WI38 (cell line): Measurements from ENCODE around the gene ARMH2.

Experiments used
- H3K4me3 ChIP-seq: 2 replicates; pipeline ENCODE4 v1.5.1; 2011; ENCODE audit warnings: low read depth, mild to moderate bottlenecking, control low read depth, low read length
- TF ChIP-seq, protein P1 (sequence below): IDR thresholded peaks from 2 replicates; pipeline ENCODE4 v1.5.1; 2012; ENCODE audit warnings: low read depth, mild to moderate bottlenecking, control low read depth, low read length

Gene ARMH2

GRCh38 chr6:24795106-24795505, 3.6 kb downstream of the ARMH2 start:
- H3K4me3 ChIP-seq, result no peak overlapping the region
- TF ChIP-seq, protein P1, sequence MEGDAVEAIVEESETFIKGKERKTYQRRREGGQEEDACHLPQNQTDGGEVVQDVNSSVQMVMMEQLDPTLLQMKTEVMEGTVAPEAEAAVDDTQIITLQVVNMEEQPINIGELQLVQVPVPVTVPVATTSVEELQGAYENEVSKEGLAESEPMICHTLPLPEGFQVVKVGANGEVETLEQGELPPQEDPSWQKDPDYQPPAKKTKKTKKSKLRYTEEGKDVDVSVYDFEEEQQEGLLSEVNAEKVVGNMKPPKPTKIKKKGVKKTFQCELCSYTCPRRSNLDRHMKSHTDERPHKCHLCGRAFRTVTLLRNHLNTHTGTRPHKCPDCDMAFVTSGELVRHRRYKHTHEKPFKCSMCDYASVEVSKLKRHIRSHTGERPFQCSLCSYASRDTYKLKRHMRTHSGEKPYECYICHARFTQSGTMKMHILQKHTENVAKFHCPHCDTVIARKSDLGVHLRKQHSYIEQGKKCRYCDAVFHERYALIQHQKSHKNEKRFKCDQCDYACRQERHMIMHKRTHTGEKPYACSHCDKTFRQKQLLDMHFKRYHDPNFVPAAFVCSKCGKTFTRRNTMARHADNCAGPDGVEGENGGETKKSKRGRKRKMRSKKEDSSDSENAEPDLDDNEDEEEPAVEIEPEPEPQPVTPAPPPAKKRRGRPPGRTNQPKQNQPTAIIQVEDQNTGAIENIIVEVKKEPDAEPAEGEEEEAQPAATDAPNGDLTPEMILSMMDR, result no peak

GRCh38 chr6:24788031-24788665, 10.6 kb downstream of the ARMH2 start:
- TF ChIP-seq, protein P1, result no peak
- H3K4me3 ChIP-seq, result no peak overlapping the region

GRCh38 chr6:24780206-24780605, 18.5 kb downstream of the ARMH2 start:
- H3K4me3 ChIP-seq, result no peak overlapping the region
- TF ChIP-seq, protein P1, result no peak

DNA sequence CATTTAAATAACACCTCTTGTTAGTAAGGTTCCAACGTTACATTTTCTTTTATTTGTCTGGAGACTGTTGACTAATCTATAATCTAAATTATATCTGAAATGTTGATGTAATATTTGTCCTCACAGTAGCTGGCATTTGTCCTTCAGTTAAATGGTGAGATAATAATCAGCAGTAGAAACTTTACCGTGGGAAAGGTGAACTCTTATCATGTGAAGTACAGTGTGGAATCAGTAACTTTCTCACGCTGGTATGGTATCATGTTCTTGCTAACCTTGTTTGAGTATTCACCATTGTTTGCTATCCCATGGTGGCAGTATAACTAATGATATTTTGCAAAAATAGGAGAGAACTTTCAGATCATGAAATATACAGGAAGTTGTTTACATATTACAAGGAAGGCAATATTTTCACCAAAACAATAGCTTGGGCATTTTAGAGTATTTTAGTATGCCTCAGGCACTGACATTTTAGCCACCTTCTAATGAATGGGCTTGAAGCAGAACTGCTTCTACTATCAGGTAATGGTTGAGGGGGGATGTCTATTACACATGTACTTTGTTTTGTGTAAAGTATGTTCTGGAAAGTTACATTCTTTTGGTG, 19.2 kb downstream of the ARMH2 start:
- H3K4me3 ChIP-seq, result no peak overlapping the region
- TF ChIP-seq, protein P1, result no peak

- TF ChIP-seq, protein P1, result no peak
- no peak overlapping the region for H3K4me3 ChIP-seq
Observed at GRCh38 chr6:24778878-24779277, 19.8 kb downstream of the ARMH2 start.

GRCh38 chr6:24778121-24778520, 20.6 kb downstream of the ARMH2 start:
- TF ChIP-seq, protein P1, result no peak
- no peak overlapping the region for H3K4me3 ChIP-seq

GRCh38 chr6:24777227-24777626, 21.5 kb downstream of the ARMH2 start:
- TF ChIP-seq, protein P1, result no peak
- no peak overlapping the region for H3K4me3 ChIP-seq
